HAP-1 (cell line): Measurements from ENCODE around the gene NRM.
"Not testable (repeated sequence)": the region's sequence is repeated elsewhere in the genome, so short reads cannot be mapped to it uniquely, and the experiment has no call there.

ENCODE experiments used
- DNase-seq, 2 experiments: peaks; one replicate each; pipeline ENCODE4 v3.0.0-alpha.2; 2016 to 2020; ENCODE audit warnings: low spot score in 2 of 2
- H3K27me3 ChIP-seq: fragments of 250-450 bp; sonication (Bioruptor Pico); 2 replicates; pipeline ENCODE4 v1.5.1; 2020; ENCODE audit warnings: low read depth, mild to moderate bottlenecking, moderate library complexity
- H3K36me3 ChIP-seq: fragments of 250-450 bp; sonication (Bioruptor Pico); replicated peaks from 2 replicates; pipeline ENCODE4 v1.5.1; 2020; ENCODE audit warnings: mild to moderate bottlenecking
- H3K4me1 ChIP-seq: fragments of 250-450 bp; sonication (Bioruptor Pico); 2 replicates; pipeline ENCODE4 v1.5.1; 2020; ENCODE audit warnings: mild to moderate bottlenecking
- H3K4me3 ChIP-seq: fragments of 250-450 bp; sonication (Bioruptor Pico); 2 replicates; pipeline ENCODE4 v1.5.1; 2020; ENCODE audit warnings: mild to moderate bottlenecking, moderate library complexity
- H3K9me3 ChIP-seq: fragments of 250-450 bp; sonication (Bioruptor Pico); 2 replicates; pipeline ENCODE4 v1.5.1; 2020; ENCODE audit warnings: mild to moderate bottlenecking, moderate library complexity
- in situ Hi-C: fragments of 300-500 bp; cut with MboI; formaldehyde crosslinking; loops from 3 replicates; pipeline ENCODE4 v1.14.3; 2020; ENCODE audit warnings: low sequenced_read_pairs, inconsistent platforms, mixed read lengths

The NRM gene

GRCh38 chr6:30681766-30682142 is 9.0 kb downstream of the NRM start:
- Histone ChIP-seq H3K9me3 (no peaks in the 10 kb centered on the region), H3K36me3 (peaks cover 28% of the 10 kb centered on the region), H3K4me1 (peaks cover 39% of the 10 kb centered on the region), H3K4me3 (no peak overlapping the region), H3K27me3 (no peaks in the 10 kb centered on the region)
- DNase-seq = no peak
- in situ Hi-C loops = no loop called here

- Histone ChIP-seq H3K36me3 (peaks cover 33% of the 10 kb centered on the region), H3K4me3 (no peak overlapping the region), H3K4me1 (peaks cover 33% of the 10 kb centered on the region), H3K9me3 (no peaks in the 10 kb centered on the region), H3K27me3 (no peaks in the 10 kb centered on the region)
- in situ Hi-C loops = no loop called here
- no peak for DNase-seq
Measured at GRCh38 chr6:30679765-30680535, 10.8 kb downstream of the NRM start.

- H3K36me3 ChIP-seq = peaks cover 33% of the 10 kb centered on the region
- DNase-seq = peak; percentile 66 to 91
- no peaks in the 10 kb centered on the region for H3K27me3 ChIP-seq
- H3K4me1 ChIP-seq = peaks cover 31% of the 10 kb centered on the region
- in situ Hi-C loops = no loop called here
- H3K9me3 ChIP-seq = no peaks in the 10 kb centered on the region
- H3K4me3 ChIP-seq = no peak overlapping the region
Measured at GRCh38 chr6:30678964-30679726, 11.6 kb downstream of the NRM start.

GRCh38 chr6:30676660-30677285 is 14.0 kb downstream of the NRM start:
- Histone ChIP-seq H3K9me3 (no peaks in the 10 kb centered on the region), H3K4me3 (no peak overlapping the region), H3K27me3 (no peaks in the 10 kb centered on the region), H3K4me1 (peaks cover 16% of the 10 kb centered on the region), H3K36me3 (peaks cover 33% of the 10 kb centered on the region)
- in situ Hi-C loops = no loop called here
- no peak for DNase-seq

- peak within 1 kb of the TSS; percentile 85 for H3K4me3 ChIP-seq
- in situ Hi-C loops = loop anchor here (5.0 kb wide), 1 partner anchor 55 kb away; no protein-coding TSS in a partner anchor
- H3K27me3 ChIP-seq = no peaks in the 10 kb centered on the region
- peaks cover 19% of the 10 kb centered on the region for H3K4me1 ChIP-seq
- no peaks in the 10 kb centered on the region for H3K9me3 ChIP-seq
- H3K36me3 ChIP-seq = peaks cover 24% of the 10 kb centered on the region
- DNase-seq = peak; percentile 95 to 98
Measured at GRCh38 chr6:30672445-30673253, 18.1 kb downstream of the NRM start, which contains the start of gene DHX16. DHX16 (minus strand) TSS chr6:30673006; CDS start chr6:30672841, 165 bp downstream.

- Histone ChIP-seq H3K27me3 (no peaks in the 10 kb centered on the region), H3K4me1 (peaks cover 27% of the 10 kb centered on the region), H3K9me3 (no peaks in the 10 kb centered on the region), H3K36me3 (peaks cover 21% of the 10 kb centered on the region), H3K4me3 (no peak overlapping the region)
- DNase-seq = peak in 1 of 2 experiments; percentile 37
- in situ Hi-C loops = loop anchor here (5.0 kb wide), 1 partner anchor 56 kb away; no protein-coding TSS in a partner anchor
Measured at GRCh38 chr6:30670760-30671527, 19.8 kb downstream of the NRM start.

- in situ Hi-C loops, H3K27me3 ChIP-seq, H3K9me3 ChIP-seq, H3K4me3 ChIP-seq, DNase-seq: not testable (repeated sequence)
- Histone ChIP-seq H3K36me3 (peaks cover 62% of the 10 kb centered on the region), H3K4me1 (peaks cover 20% of the 10 kb centered on the region)
Measured at GRCh38 chr6:30666300-30666699, 24.5 kb downstream of the NRM start.

- Histone ChIP-seq H3K36me3 (peaks cover 62% of the 10 kb centered on the region), H3K9me3 (no peaks in the 10 kb centered on the region), H3K4me3 (no peak overlapping the region), H3K4me1 (peaks cover 20% of the 10 kb centered on the region), H3K27me3 (no peaks in the 10 kb centered on the region)
- in situ Hi-C loops = no loop called here
- no peak for DNase-seq
Measured at GRCh38 chr6:30664994-30665767, 25.6 kb downstream of the NRM start.

GRCh38 chr6:30657922-30658321 is 32.9 kb downstream of the NRM start:
- H3K27me3 ChIP-seq, H3K4me3 ChIP-seq, H3K9me3 ChIP-seq, DNase-seq, in situ Hi-C loops, H3K4me1 ChIP-seq: not testable (repeated sequence)
- peaks cover 88% of the 10 kb centered on the region for H3K36me3 ChIP-seq

- DNase-seq = no peak
- Histone ChIP-seq H3K27me3 (no peaks in the 10 kb centered on the region), H3K9me3 (no peaks in the 10 kb centered on the region), H3K36me3 (peaks cover 88% of the 10 kb centered on the region), H3K4me3 (no peak overlapping the region), H3K4me1 (no peaks in the 10 kb centered on the region)
- in situ Hi-C loops = no loop called here
Measured at GRCh38 chr6:30657454-30657853, 33.3 kb downstream of the NRM start.

GRCh38 chr6:30656513-30656912 is 34.3 kb downstream of the NRM start:
- Histone ChIP-seq H3K36me3 (peaks cover 88% of the 10 kb centered on the region), H3K4me3 (no peak overlapping the region), H3K27me3 (no peaks in the 10 kb centered on the region), H3K9me3 (no peaks in the 10 kb centered on the region), H3K4me1 (no peaks in the 10 kb centered on the region)
- no peak for DNase-seq
- in situ Hi-C loops = no loop called here

GRCh38 chr6:30655743-30656094 is 35.1 kb downstream of the NRM start:
- H3K4me1 ChIP-seq = no peaks in the 10 kb centered on the region
- H3K36me3 ChIP-seq = peaks cover 91% of the 10 kb centered on the region
- H3K27me3 ChIP-seq = no peaks in the 10 kb centered on the region
- DNase-seq = no peak
- no peak overlapping the region for H3K4me3 ChIP-seq
- no peaks in the 10 kb centered on the region for H3K9me3 ChIP-seq
- in situ Hi-C loops = no loop called here
